K562 (cell line): Measurements from ENCODE around the gene IL4I1. TPM values are rescaled to one million over a fixed set of nuclear protein-coding genes. Genes with fewer than 3 reads are reported as not detected.

Source experiments
- CTBP1 ChIP-seq: fragments of 450-650 bp; IDR thresholded peaks from 2 replicates; pipeline ENCODE4 v1.6.1; 2016; ENCODE audit warnings: borderline replicate concordance
- CXXC5 ChIP-seq: fragments of 250-450 bp; sonication (Bioruptor Pico); IDR thresholded peaks from 2 replicates; pipeline ENCODE4 v1.8.0; 2022; ENCODE audit warnings: inconsistent platforms, mild to moderate bottlenecking, moderate library complexity
- FOXK2 ChIP-seq, 2 experiments: fragments of 450-650 bp; IDR thresholded peaks in 1 of 2; conservative IDR thresholded peaks in 1 of 2; 2 replicates each; pipeline ENCODE4 v1.6.1; 2016; ENCODE audit warnings: low read depth in 2 of 2, mild to moderate bottlenecking in 1 of 2
- FOXP1 ChIP-seq: sonication (generic); formaldehyde crosslinking; IDR thresholded peaks from 2 replicates; pipeline ENCODE4 v1.8.0; 2022; ENCODE audit warnings: mild to moderate bottlenecking, missing genetic modification reagents
- HNRNPK ChIP-seq: fragments of 200-400 bp; formaldehyde crosslinking; IDR thresholded peaks from one replicate; pipeline ENCODE4 v1.6.1; 2018; ENCODE audit warnings: mild to moderate bottlenecking, low read depth, low read length; ENCODE audit not compliant: poor library complexity, severe bottlenecking
- MITF ChIP-seq: IDR thresholded peaks from 2 replicates; pipeline ENCODE4 v1.6.1; 2014; ENCODE audit warnings: antibody characterized with exemption
- NUFIP1 ChIP-seq: fragments of 450-650 bp; IDR thresholded peaks from 2 replicates; pipeline ENCODE4 v1.6.1; 2018; ENCODE audit not compliant: partially characterized antibody
- RERE ChIP-seq: sonication (generic); formaldehyde crosslinking; IDR thresholded peaks from 2 replicates; pipeline ENCODE4 v1.8.0; 2023; ENCODE audit warnings: missing genetic modification reagents, mild to moderate bottlenecking, borderline replicate concordance
- STAT5B ChIP-seq: fragments of 250-450 bp; sonication (Bioruptor Pico); IDR thresholded peaks from 2 replicates; pipeline ENCODE4 v1.8.0; 2021; ENCODE audit warnings: mild to moderate bottlenecking, inconsistent platforms
- U2AF1 ChIP-seq: fragments of 200-400 bp; formaldehyde crosslinking; optimal IDR thresholded peaks from 2 replicates; pipeline ENCODE3; 2017; ENCODE audit warnings: mild to moderate bottlenecking, low read depth, low read length, moderate library complexity
- U2AF2 ChIP-seq: fragments of 200-400 bp; formaldehyde crosslinking; optimal IDR thresholded peaks from 2 replicates; pipeline ENCODE3; 2017; ENCODE audit warnings: low read depth, mild to moderate bottlenecking, low read length
- ZBTB9 ChIP-seq: fragments of 450-650 bp; formaldehyde crosslinking; IDR thresholded peaks from 2 replicates; pipeline ENCODE4 v1.4.0; 2020; ENCODE audit warnings: mild to moderate bottlenecking, moderate library complexity
- ZFP36 ChIP-seq: fragments of 150-350 bp; IDR thresholded peaks from 2 replicates; pipeline ENCODE4 v1.6.1; 2018; ENCODE audit warnings: low read length, low read depth; ENCODE audit not compliant: partially characterized antibody
- ZNF75A ChIP-seq: fragments of 450-650 bp; formaldehyde crosslinking; IDR thresholded peaks from 2 replicates; pipeline ENCODE4 v1.4.0; 2020; ENCODE audit warnings: mild to moderate bottlenecking
- polyA plus RNA-seq, 8 experiments: library from polyadenylated mRNA; depleted of rRNA in 4 of 8; stranded (reverse) in 5 of 8; unstranded in 3 of 8; fragments of >200 nt; fragmentation: Nextera tagmentation in 2 of 8; fragmentation: Illumina TruSeq in 1 of 8; extraction: Ambion mirVana in 2 of 8; extraction: Trizol in 1 of 8; gene quantifications; 2 replicates each; pipeline versions ENCODE4 v1.2.1 to v1.2.3, GENCODE V29; 2011 to 2014; ENCODE audit warnings: inconsistent platforms in 1 of 8, missing spikeins in 1 of 8
- total RNA-seq, 7 experiments: library from RNA; depleted of rRNA in 6 of 7; stranded (reverse); fragments of >200 nt in 6 of 7; fragmentation: Illumina TruSeq in 2 of 7; extraction: Trizol in 2 of 7; gene quantifications; 2 replicates each; pipeline versions ENCODE4 v1.2.1 to v1.2.3, GENCODE V29; 2011 to 2021; ENCODE audit warnings: low replicate concordance in 1 of 7
- TF ChIP-seq, protein P1 (sequence below): sonication (generic); formaldehyde crosslinking; IDR thresholded peaks from 2 replicates; pipeline ENCODE4 v1.9.0; 2022; ENCODE audit warnings: mild to moderate bottlenecking, missing genetic modification reagents
- TF ChIP-seq, protein P2 (sequence below): fragments of 250-450 bp; sonication (Bioruptor Pico); IDR thresholded peaks from 2 replicates; pipeline ENCODE4 v1.4.0; 2020

Gene IL4I1
- total and polyA plus RNA-seq, 9 of the 15 experiments (the other 6 are each of a cell fraction or from before 2014, with no cell fraction given), result 0.06 to 0.95 (median 0.43) TPM; not detected in 2

- TF ChIP-seq U2AF1 (peak; percentile 31), MITF (peak; percentile 51; the same call in 1 of the 2 replicates), U2AF2 (no peak), FOXK2 (conservative IDR thresholded peaks at IDR 0.05 in 1 of 2, IDR thresholded peaks at IDR 0.05 in 1 of 2; ENCODE audit: low read depth in 2 of 2) (peak; percentile 45 to 65; a peak in 1 of 4 replicates), NUFIP1 (no peak), STAT5B (CRISPR knock-in tag) (no peak), CXXC5 (CRISPR knock-in tag) (peak; percentile 70), ZFP36 (no peak), FOXP1 (CRISPR knock-in tag) (peak; percentile 40; the same call in 1 of the 2 replicates), RERE (no peak), ZNF75A (CRISPR knock-in tag) (no peak), CTBP1 (peak; percentile 81), HNRNPK (no peak), ZBTB9 (peak; percentile 25; the same call in 1 of the 2 replicates)
- TF ChIP-seq, protein P1, sequence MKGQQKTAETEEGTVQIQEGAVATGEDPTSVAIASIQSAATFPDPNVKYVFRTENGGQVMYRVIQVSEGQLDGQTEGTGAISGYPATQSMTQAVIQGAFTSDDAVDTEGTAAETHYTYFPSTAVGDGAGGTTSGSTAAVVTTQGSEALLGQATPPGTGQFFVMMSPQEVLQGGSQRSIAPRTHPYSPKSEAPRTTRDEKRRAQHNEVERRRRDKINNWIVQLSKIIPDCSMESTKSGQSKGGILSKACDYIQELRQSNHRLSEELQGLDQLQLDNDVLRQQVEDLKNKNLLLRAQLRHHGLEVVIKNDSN, result 0 out of 2 replicates have a peak, but pooled peaks have one; percentile 2
- TF ChIP-seq, protein P2, sequence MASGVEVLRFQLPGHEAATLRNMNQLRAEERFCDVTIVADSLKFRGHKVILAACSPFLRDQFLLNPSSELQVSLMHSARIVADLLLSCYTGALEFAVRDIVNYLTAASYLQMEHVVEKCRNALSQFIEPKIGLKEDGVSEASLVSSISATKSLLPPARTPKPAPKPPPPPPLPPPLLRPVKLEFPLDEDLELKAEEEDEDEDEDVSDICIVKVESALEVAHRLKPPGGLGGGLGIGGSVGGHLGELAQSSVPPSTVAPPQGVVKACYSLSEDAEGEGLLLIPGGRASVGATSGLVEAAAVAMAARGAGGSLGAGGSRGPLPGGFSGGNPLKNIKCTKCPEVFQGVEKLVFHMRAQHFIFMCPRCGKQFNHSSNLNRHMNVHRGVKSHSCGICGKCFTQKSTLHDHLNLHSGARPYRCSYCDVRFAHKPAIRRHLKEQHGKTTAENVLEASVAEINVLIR (CRISPR knock-in tag), result peak; percentile 80
Observed at GRCh38 chr19:49866933-49867782, 29.5 kb downstream of the IL4I1 start, which contains the start of gene PNKP (continued).
